ENCODE measurements around the gene RAG2. TPM values are rescaled to one million over a fixed set of nuclear protein-coding genes. Genes with fewer than 3 reads are reported as not detected.
"Not testable (repeated sequence)": the region's sequence is repeated elsewhere in the genome, so short reads cannot be mapped to it uniquely, and the experiment has no call there.

Gene RAG2
- total and polyA plus RNA-seq, 2 experiments from 2014 or later: 1.4 TPM; not detected in 1

- Histone ChIP-seq H3K4me3 (no peak overlapping the region), H3K9me3 (ENCODE audit: low read depth) (no peaks in the 10 kb centered on the region), H3K4me1 (ENCODE audit: low read depth) (peaks cover 3% of the 10 kb centered on the region), H3K36me3 (no peaks in the 10 kb centered on the region), H3K27ac (no peak overlapping the region), H3K27me3 (peaks cover 7% of the 10 kb centered on the region)
- no peak for TF ChIP-seq CTCF (IDR thresholded peaks at IDR 0.05; ENCODE audit: low read depth, low read length)
- peak in 1 of 2 donors; percentile 60 for DNase-seq (ENCODE audit: low read depth in 1 of 2, low spot score in 1 of 2)
These were observed 32.9 kb downstream of the RAG2 start for GRCh38 chr11:36565031-36565610.

- H3K4me1 ChIP-seq (ENCODE audit: low read depth): peaks cover 3% of the 10 kb centered on the region
- peak overlapping the region; percentile 4 for H3K4me3 ChIP-seq
- DNase-seq (ENCODE audit: low read depth in 1 of 2, low spot score in 1 of 2): peak; percentile 75 to 79
- peaks cover 6% of the 10 kb centered on the region for H3K27me3 ChIP-seq
- no peak overlapping the region for H3K27ac ChIP-seq
- H3K36me3 ChIP-seq: no peaks in the 10 kb centered on the region
- no peaks in the 10 kb centered on the region for H3K9me3 ChIP-seq (ENCODE audit: low read depth)
- TF ChIP-seq CTCF (IDR thresholded peaks at IDR 0.05; ENCODE audit: low read depth, low read length): peak; percentile 75
These were observed 33.5 kb downstream of the RAG2 start for GRCh38 chr11:36564376-36565030.

- DNase-seq (ENCODE audit: low read depth in 1 of 2, low spot score in 1 of 2): no peak
- TF ChIP-seq CTCF (IDR thresholded peaks at IDR 0.05; ENCODE audit: low read depth, low read length): no peak
- no peaks in the 10 kb centered on the region for H3K4me1 ChIP-seq (ENCODE audit: low read depth)
These were observed 39.2 kb downstream of the RAG2 start for GRCh38 chr11:36558571-36559413.

GRCh38 chr11:36557991-36558390 is 40.0 kb downstream of the RAG2 start:
- H3K36me3 ChIP-seq: no peaks in the 10 kb centered on the region
- H3K27ac ChIP-seq: no peak overlapping the region
- H3K4me1 ChIP-seq (ENCODE audit: low read depth): no peaks in the 10 kb centered on the region
- H3K9me3 ChIP-seq (ENCODE audit: low read depth): no peaks in the 10 kb centered on the region
- DNase-seq (ENCODE audit: low read depth in 1 of 2, low spot score in 1 of 2): no peak
- H3K4me3 ChIP-seq: no peak overlapping the region
- no peaks in the 10 kb centered on the region for H3K27me3 ChIP-seq
- TF ChIP-seq CTCF (IDR thresholded peaks at IDR 0.05; ENCODE audit: low read depth, low read length): no peak

More at GRCh38 chr11:36558571-36559413, 39.2 kb downstream of the RAG2 start:
- Histone ChIP-seq H3K27ac (no peak overlapping the region), H3K4me3 (no peak overlapping the region), H3K27me3 (no peaks in the 10 kb centered on the region), H3K9me3 (ENCODE audit: low read depth) (no peaks in the 10 kb centered on the region), H3K36me3 (no peaks in the 10 kb centered on the region)

GRCh38 chr11:36557390-36557789 is 40.6 kb downstream of the RAG2 start:
- H3K27me3 ChIP-seq; H3K27ac ChIP-seq; H3K9me3 ChIP-seq (ENCODE audit: low read depth); DNase-seq (ENCODE audit: low read depth in 1 of 2, low spot score in 1 of 2); H3K4me3 ChIP-seq; H3K4me1 ChIP-seq (ENCODE audit: low read depth); H3K36me3 ChIP-seq: not testable (repeated sequence)

All from cardiac muscle cell (in vitro differentiated cells and primary cell).